ENCODE results near the gene PPP6R3.
"Not testable (repeated sequence)": the region's sequence is repeated elsewhere in the genome, so short reads cannot be mapped to it uniquely, and the experiment has no call there.

PPP6R3 gene

DNA sequence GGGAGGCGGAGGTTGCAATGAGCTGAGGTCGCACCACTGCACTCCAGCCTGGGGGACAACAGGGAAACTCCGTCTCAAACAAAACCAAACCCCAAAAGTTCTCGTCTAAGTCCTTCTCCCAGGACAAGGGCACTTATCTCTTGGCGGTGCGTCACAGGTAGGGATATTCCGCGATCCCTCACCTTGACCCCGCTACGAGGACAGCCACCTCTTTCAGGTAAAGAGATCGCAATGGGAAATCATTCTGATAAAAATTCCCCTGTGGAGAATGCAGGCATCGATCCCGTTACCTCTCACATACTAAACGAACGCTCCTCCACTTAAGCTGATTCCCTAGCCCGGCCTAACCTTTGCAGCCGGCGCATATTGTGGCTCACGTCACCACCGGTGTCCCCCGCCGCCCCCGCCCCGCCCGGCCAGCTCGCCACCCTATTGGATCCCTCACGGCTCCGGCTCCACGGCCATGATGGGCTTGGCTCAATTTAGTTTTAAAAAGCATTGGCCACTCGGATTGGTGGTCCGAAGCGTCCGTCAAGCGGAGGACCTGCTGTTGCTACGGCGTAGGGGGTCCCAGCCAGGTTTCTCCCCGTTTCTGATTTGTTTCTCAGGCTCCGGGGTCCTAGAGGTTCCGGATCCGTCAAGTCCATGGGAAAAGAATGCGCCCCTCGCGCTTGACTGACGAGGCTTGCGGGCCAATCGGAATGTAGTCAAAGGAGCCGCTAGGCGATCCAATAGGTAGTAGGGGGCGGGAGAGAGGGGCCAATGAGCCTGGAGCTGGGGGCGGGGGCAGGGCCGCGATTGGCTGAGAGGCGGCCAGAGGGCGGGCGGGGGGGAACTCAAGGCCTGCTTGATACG is 439 bp upstream of the PPP6R3 start:
- H3K4me3 ChIP-seq (ENCODE audit: low read length): peak overlapping the region; percentile 96; the same call in 1 of the 2 replicates
- TF ChIP-seq ZNF274 (IDR thresholded peaks at IDR 0.05; ENCODE audit: low read depth, low read length): no peak

DNA sequence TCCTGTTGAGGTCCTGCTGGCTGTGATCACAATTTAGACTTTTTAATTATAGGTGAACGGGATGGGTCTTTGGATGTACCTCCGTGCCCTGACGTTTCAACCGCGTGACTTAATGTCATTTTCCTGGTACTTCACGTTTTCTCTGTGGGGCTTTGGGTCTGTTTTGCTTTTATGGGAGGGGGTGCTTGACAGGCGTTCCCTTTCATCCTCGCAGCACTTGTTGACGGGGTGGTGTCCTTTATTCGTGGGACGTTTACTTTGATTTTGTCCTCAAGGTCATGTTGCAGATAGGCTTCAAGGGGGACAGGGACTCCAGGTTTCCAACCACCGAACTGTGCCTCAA is 994 bp downstream of the PPP6R3 start:
- no peak for TF ChIP-seq ZNF274 (IDR thresholded peaks at IDR 0.05; ENCODE audit: low read depth, low read length)
- H3K4me3 ChIP-seq (ENCODE audit: low read length): peak overlapping the region; percentile 96

DNA sequence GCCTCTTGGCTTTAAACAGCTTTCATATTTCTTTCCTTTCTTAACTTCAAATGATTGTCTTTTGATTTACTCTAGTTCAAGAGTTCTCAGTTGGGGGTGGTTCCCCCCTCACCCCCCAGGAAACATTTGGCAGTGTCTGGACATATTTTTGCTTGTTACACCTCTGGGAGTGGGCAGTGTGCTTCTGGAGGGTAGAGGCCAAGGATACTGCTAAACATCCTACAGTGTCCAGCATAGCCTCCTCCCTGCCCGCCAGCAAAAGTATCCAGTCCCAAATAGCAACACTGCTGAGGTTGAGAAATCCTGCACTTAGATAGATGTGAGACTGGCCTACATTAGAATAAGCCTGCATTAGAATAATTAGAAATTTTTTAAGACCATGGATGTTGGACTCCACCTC is 3.2 kb downstream of the PPP6R3 start:
- TF ChIP-seq ZNF274 (IDR thresholded peaks at IDR 0.05; ENCODE audit: low read depth, low read length): no peak
- no peak overlapping the region for H3K4me3 ChIP-seq (ENCODE audit: low read length)

DNA sequence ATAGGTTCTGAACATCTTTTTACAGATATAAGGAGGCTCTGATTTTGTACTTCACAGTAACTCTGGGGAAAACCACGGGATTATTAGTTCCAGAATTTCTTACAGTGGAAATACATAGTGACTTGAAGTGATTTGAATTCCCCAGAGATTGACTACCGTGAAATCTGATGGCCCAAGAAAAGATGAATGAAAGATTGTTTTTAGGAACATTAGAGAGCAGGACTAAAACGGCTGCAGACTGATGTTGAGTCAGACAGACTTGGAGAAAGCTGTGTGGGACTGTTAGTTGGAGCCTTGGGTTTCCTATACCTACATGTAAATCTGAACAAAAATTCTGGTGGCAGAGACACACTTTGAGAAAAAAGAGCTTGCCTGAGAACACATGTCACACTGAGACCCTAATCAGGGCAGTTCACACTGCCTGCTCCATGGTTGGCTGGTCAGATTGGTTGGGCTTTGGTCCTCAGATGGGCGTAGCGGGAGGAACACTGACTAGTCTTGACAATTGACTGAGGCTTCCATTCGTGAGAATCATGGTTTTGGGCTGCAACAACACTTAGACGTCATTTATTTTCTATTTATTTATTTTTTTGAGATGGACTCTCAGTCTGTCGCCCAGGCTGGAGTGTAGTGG is 6.8 kb downstream of the PPP6R3 start:
- H3K4me3 ChIP-seq (ENCODE audit: low read length): no peak overlapping the region
- no peak for TF ChIP-seq ZNF274 (IDR thresholded peaks at IDR 0.05; ENCODE audit: low read depth, low read length)

DNA sequence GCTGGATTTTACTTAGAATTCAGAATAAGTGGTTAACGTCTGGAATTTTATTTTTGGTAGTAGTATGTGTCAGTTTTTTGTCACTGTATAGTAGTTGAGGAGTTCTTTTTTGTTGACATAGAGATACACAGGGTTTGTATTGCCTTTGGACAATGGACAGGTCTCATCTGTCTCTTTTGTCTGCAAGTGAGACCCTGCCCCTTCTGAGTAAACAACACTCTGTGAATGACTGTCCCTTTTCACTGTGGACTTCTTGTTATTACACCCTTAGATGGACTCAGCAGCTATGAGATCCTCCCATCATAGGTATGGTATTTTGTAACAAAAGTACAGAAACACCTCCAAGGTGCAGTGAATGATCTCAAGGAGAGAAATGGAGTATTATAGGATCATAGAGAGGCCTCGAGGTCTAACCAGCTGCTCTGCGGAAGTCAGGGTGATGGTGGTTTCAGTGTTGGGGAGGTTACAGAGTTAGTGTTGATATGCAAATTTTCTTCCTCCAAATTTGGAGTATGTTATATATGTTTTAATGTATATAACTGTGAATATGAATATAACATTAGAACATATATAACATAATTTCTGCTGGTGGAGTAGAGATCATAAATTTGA is 7.8 kb downstream of the PPP6R3 start:
- TF ChIP-seq ZNF274 (IDR thresholded peaks at IDR 0.05; ENCODE audit: low read depth, low read length): no peak
- H3K4me3 ChIP-seq (ENCODE audit: low read length): no peak overlapping the region

DNA sequence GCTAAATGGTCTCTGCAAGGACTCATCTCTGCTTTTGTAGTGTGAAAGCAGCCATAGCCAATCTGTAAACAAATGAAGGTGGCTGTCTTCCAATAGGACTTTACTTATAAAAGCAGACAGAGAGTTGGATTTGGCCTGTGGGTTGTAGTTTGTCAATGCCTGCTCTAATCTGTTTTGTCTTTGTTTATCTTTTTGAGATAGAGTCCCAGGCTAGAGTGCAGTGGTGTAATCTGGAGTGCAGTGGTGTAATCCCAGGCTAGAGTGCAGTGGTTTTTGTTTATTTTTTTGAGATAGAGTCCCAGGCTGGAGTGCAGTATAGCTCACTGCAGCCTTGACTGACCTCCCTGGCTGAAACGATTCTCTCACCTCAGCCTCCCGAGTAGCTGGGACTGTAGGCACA is 8.6 kb downstream of the PPP6R3 start:
- no peak for TF ChIP-seq ZNF274 (IDR thresholded peaks at IDR 0.05; ENCODE audit: low read depth, low read length)
- no peak overlapping the region for H3K4me3 ChIP-seq (ENCODE audit: low read length)

DNA sequence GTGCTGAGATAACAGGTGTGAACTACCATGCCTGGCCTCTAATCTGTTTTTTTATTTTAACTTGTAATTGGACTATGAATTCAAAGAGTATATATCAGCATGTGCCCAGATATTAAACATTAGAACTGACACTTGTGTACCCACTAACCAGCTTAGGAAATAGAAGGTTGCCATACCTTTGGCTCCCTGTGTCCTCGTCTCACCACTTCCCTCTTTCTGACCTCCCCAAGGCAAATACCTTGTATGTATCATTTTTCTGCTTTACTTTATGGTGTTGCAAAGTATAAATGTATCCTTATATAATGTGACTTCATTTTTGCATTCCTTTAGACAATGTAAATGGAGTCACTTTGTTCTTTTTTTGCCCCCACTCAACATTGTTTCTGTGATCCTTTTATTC is 9.1 kb downstream of the PPP6R3 start:
- no peak overlapping the region for H3K4me3 ChIP-seq (ENCODE audit: low read length)
- no peak for TF ChIP-seq ZNF274 (IDR thresholded peaks at IDR 0.05; ENCODE audit: low read depth, low read length)

DNA sequence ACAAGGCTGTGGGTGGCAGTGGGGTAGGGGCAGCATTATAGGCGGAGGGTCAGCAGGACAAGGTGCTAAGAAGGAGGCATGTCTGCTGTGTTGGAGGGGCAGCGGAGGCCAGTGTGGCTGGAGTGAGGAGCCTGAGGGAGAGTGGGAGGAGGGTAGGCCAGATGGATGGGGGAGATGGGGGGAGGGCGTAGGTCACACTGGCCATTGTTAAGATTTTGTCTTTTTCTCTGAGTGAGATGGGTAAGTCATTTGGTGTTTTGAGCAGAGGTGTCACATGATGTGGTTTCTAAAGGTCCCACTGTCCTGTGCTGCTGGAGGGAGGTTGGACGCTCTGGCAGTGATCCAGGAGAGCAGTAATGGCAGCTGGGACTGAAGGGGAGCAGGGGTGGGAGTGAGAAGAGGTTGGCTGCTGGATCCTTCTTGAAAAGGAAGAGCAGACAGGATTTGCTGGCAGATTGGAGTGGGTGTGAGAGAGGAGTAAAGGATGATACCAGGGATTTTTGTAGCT is 9.8 kb downstream of the PPP6R3 start:
- H3K4me3 ChIP-seq (ENCODE audit: low read length): no peak overlapping the region
- no peak for TF ChIP-seq ZNF274 (IDR thresholded peaks at IDR 0.05; ENCODE audit: low read depth, low read length)

DNA sequence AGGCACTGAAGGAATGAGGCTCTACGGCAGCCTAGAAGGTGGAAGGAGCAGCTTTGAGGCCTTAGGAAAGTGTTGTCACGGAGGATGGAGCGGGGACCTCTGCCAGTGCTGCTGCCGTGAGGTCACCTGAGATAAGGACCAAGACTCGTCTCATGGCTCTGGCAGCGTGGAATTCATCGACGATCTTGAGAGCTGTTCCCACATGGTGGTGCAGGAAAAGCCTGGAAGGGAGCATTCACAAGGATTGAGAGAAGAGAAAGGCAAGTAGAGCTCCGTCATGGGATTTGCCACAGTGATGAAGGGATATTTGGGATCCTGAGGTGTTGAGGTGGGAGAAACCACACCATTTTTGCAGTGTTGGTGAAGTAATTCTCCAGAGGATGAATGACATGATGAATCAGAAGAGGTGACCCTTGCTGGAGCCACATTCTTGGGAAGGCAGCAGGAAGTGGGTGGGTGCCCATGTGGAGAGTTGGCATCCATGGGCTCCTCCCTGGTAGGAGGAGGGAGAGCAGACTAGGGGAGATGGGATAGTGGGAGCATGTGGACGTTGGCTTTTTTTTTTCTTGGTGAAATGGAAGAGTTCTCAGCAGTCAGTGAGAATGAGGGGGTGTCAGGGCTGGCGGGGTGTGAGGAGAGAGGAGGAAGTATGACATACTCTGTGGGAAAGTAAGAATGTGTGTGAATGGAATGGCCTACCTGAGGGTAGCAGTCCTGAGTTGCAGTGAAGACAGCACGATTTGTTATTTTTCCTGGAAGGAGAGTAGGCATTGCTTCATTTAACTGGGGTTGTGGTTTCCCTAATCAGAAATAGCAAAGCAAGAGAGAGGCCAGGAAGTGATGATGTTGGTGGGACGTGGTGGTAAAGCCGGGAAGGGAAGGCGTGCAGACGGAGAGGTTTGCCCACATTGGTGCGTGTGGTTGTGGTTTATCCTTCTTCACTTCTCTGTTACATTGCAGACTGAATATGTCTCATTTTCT is 11.1 kb downstream of the PPP6R3 start:
- TF ChIP-seq ZNF274 (IDR thresholded peaks at IDR 0.05; ENCODE audit: low read depth, low read length): no peak
- H3K4me3 ChIP-seq (ENCODE audit: low read length): no peak overlapping the region; the same call in 1 of the 2 replicates

DNA sequence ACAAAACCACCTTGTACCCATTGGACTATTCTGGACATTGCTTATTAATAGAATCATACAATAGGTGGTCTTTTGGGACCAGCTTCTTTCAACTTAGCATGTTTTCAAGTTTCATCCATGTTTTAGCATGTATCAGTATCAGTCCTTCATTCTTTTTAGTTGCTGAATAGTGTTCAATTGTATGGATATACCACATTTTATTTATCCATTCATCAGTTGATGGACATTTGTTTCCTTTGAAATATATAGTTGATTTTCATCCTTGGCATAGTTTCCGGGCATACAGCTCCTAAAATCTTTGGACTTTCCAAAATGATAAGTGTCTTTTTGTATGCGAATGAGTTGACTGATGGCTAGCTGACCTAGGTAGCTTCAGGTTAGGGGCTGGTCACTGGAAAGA is 12.2 kb downstream of the PPP6R3 start:
- no peak overlapping the region for H3K4me3 ChIP-seq (ENCODE audit: low read length)
- TF ChIP-seq ZNF274 (IDR thresholded peaks at IDR 0.05; ENCODE audit: low read depth, low read length): no peak

DNA sequence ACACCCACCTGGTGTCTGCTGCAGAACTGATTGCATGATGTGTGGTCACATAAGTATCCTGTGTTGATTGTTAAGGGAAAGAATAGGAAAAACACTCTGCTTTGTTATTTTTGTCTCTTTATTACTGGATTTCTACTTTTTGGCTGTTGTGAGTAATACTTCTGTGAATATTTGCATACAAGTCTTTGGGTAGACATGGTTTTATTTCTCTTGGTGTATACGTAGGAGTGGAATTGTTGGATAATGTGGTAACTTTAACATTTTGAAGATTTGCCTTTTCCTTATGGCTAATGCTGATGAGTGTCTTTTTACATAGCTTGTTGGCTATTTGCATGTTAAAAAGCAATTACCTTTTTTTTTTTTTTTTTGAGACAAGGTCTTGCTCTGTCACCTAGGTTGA is 13.1 kb downstream of the PPP6R3 start:
- TF ChIP-seq ZNF274 (IDR thresholded peaks at IDR 0.05; ENCODE audit: low read depth, low read length): no peak
- no peak overlapping the region for H3K4me3 ChIP-seq (ENCODE audit: low read length)

DNA sequence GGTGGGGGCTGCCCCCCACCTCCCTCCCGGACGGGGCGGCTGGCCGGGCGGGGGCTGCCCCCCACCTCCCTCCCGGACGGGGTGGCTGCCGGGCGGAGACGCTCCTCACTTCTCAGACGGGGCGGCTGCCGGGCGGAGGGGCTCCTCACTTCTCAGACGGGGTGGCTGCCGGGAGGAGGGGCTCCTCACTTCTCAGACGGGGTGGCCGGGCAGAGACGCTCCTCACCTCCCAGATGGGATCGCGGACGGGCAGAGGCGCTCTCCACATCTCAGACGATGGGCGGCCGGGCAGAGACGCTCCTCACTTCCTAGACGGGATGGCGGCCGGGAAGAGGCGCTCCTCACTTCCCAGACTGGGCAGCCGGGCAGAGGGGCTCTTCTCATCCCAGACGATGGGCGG is 15.1 kb downstream of the PPP6R3 start:
- H3K4me3 ChIP-seq (ENCODE audit: low read length): not testable (repeated sequence)

DNA sequence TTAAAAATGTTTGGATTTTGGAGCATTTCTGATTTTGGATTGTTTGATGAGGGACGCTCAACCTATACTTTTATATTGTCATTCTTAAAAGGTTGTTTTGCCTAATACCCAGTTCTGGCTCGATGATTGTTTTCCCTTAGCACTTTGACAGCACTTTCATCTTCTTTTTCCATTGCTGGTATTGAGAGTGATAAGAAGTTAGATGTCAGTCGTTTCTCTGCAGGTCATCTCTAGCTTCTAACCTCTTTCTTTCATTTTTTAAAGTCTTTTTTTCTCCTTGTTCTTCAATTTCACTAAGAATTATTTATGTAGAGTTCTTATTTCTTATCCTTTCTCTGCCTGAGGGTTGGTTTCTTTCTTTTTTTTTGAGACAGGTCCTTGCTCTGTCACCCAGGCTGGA is 18.8 kb downstream of the PPP6R3 start:
- H3K4me3 ChIP-seq (ENCODE audit: low read length): no peak overlapping the region
- no peak for TF ChIP-seq ZNF274 (IDR thresholded peaks at IDR 0.05; ENCODE audit: low read depth, low read length)

DNA sequence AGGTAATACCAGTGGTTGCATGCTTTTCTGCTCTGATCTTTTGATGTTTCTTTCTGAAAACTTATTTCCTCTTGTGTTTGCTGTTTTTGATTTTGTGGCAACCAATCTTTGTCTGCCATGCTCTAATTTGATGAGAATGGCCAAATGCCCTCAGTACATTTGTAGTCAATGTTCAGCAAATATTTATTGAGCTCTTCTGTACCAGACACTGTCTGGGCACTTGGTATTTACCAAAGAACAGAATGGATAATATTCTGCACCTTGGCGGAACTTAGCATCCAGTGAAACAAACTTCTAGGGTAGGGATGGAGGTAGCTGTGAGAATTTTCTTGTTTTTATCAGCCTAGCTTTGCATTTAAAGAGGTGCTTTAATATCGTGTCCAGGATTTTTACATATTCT is 19.6 kb downstream of the PPP6R3 start:
- no peak for TF ChIP-seq ZNF274 (IDR thresholded peaks at IDR 0.05; ENCODE audit: low read depth, low read length)
- H3K4me3 ChIP-seq (ENCODE audit: low read length): no peak overlapping the region
